Umbilical cord (tissue), 2 donors: ENCODE measurements around the gene TAC4. TPM values are rescaled to one million over a fixed set of nuclear protein-coding genes. Genes with fewer than 3 reads are reported as not detected.
"Not testable (repeated sequence)": the region's sequence is repeated elsewhere in the genome, so short reads cannot be mapped to it uniquely, and the experiment has no call there.

Experiments
- DNase-seq: peaks from one replicate; pipeline ENCODE4 v3.0.0-alpha.2; 2015; ENCODE audit warnings: low spot score
- total RNA-seq: library from RNA; depleted of rRNA; stranded (reverse); fragments of >200 nt; gene quantifications from one replicate; pipeline ENCODE4 v1.2.3, GENCODE V29; 2014; ENCODE audit warnings: low replicate concordance; ENCODE audit not compliant: insufficient read depth

The TAC4 gene
- total RNA-seq, 1 donor from 2014 or later, result not detected

GRCh38 chr17:49843774-49844350 lies 4.0 kb downstream of the TAC4 start:
- DNase-seq, result no peak

DNA sequence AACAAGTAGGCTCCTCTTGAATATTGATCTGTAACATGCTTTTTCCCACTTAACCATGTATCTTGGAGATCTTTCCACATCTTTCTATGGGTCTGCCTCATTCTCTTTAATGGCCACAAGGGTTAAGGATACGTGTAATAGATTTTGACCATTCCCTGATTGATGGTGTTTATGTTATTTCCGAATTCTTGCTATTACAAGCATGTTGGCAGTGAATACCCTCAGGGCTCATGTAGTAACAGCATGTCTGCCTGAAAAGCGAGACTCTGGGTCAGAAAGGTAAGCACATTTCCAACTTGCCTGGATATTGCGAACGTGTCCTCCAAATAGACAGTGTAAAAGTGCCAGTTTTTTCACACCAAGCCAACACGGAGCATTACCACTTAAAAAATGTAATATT lies 5.0 kb downstream of the TAC4 start:
- no peak for DNase-seq

DNA sequence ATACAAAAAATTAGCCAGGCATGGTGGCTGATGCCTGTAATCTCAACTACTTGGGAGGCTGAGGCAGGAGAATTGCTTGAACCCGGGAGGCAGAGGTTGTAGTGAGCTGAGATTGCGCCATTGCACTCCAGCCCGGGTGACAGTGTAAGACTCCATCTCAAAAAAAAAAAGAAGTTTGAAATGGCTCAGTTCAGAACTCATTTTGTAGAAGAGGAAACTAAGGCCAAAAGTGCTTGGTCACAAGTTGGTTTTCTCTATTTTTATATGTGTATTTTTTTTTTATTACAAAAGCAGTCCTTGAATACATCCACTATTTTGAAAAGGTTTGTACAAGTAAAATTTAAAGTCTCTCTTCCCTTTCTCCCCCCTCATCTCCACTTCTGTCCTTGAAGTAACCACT lies 5.5 kb downstream of the TAC4 start:
- DNase-seq, result no peak

GRCh38 chr17:49841548-49841947 lies 6.3 kb downstream of the TAC4 start:
- DNase-seq, result no peak

- DNase-seq, result no peak
Measured at GRCh38 chr17:49839455-49839854, 8.4 kb downstream of the TAC4 start.

- DNase-seq, result peak; percentile 43
Measured at GRCh38 chr17:49836111-49837030, 11.5 kb downstream of the TAC4 start.

DNA sequence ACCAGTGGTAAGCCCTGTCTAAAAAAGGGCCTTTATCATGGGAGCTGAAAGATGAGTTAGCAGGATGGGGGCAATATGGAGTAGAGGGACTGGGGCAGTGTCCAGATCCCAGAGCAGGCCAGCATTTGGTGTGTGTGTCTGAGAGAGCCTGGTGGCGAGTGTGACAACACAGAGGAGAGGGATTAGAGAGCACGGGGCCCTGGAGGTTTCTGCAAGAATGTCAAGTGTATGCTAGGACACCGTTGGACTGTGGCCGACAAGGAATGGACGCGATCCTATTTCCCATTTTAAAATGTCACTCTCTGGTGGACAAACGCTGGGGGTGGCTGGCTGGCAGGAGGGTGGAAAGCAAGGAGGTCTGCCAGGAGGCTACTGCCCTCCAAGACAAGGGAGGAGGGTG lies 12.4 kb downstream of the TAC4 start:
- DNase-seq, result no peak

GRCh38 chr17:49834118-49834743 lies 13.6 kb downstream of the TAC4 start:
- no peak for DNase-seq

- peak; percentile 35 for DNase-seq
Measured at GRCh38 chr17:49832840-49833599, 14.8 kb downstream of the TAC4 start.

- no peak for DNase-seq
Measured at GRCh38 chr17:49830605-49831004, 17.3 kb downstream of the TAC4 start.

DNA sequence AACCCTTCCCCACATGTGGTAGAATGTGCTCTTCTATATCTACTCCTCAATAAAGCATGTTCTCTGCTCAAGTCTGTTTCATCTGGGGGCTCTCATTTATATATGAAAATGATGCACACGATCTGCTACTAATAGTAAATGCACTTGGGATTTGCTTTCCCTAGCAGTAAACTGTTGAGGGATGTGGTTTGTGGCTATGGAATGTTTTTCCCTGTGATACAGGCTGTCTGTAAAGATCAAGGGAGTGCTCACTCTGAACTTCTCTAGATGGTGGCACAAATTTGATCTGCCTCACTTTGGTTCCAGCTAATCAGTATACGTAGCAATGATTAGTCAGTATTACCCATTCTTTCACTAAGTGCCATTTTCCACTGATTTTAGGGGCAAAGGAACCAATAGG lies 18.8 kb downstream of the TAC4 start:
- DNase-seq, result no peak

GRCh38 chr17:49828325-49828724 lies 19.5 kb downstream of the TAC4 start:
- not testable (repeated sequence) for DNase-seq

DNA sequence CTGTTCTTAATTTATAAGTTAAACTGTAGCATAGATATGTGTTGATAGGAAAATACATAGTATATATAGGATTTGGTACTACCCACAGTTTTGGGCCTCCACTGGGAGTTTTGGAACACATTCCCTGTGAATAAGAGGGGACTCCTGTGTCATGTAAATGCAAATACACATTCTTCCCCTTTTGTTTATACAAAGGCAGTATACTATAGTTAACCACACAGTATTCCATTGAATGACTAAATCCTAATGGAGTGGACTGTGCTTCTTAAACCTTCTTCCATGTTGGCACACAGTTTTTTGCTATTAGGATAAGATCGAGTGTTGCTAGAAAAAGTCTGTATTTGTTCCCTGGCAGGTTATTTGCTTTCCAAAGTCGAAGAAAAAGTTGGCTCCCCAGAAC lies 22.2 kb downstream of the TAC4 start:
- DNase-seq, result no peak

GRCh38 chr17:49823614-49824013 lies 24.3 kb downstream of the TAC4 start:
- DNase-seq, result no peak

DNA sequence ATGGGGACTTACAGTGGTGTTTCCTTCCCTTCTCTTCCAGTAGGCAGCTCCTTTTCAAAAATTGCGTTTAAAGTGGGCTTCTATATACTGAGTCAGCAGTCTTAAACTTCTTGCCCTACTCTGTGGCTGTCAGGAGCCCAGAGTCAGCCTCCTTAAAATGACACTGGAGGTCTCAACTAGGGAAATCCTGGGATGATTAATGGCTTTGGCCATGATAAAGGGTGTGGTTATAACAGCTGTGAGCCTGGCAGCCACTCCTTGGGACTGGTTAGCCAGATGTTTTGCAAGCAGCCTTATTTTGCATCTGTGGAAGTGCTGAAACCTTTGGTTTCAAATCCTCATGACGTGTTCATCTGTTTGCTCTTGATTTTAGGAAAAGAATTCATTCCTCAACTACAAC lies 25.0 kb downstream of the TAC4 start:
- peak; percentile 70 for DNase-seq

DNA sequence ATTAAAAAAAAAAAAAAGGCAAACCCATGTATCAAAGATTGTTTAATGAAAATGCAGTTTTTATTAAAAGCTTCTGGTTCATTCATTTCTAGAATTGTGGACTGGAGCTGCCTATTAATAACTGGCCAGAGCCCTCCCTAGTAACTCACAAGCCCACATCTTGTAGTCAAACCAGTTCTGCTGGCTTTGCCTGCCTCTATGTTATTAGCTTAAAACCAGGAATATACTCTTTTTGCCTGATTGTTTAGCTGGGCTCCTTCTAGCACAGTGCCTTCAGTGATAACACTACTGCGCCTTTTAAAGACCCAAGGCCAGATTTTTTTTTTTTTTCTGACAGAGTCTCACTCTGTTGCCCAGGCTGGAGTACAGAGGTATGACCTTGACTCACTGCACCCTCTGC lies 26.0 kb downstream of the TAC4 start:
- DNase-seq, result no peak

- DNase-seq, result no peak
Measured at GRCh38 chr17:49821466-49821865, 26.4 kb downstream of the TAC4 start.

DNA sequence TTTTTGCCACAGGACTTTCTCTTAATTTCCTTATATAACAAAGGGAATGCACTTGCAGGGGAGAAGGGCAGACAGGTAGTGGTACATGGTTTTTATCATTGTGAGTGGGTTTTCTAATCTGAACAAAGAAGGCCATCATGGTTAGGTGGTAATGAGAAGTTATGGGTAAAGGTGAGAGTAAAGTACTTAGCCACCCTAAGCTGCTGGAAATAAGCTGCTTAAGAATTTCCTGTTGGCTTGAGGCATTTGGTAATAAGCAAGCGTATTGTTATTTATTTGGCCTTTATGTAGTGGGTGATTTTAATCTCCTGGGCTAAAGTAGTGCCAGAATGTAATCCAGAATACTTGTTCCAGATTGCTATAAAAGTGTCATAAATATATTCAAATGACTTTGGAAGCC lies 27.1 kb downstream of the TAC4 start:
- no peak for DNase-seq

GRCh38 chr17:49819651-49820050 lies 28.2 kb downstream of the TAC4 start:
- DNase-seq, result no peak

GRCh38 chr17:49819138-49819537 lies 28.7 kb downstream of the TAC4 start:
- DNase-seq, result no peak

DNA sequence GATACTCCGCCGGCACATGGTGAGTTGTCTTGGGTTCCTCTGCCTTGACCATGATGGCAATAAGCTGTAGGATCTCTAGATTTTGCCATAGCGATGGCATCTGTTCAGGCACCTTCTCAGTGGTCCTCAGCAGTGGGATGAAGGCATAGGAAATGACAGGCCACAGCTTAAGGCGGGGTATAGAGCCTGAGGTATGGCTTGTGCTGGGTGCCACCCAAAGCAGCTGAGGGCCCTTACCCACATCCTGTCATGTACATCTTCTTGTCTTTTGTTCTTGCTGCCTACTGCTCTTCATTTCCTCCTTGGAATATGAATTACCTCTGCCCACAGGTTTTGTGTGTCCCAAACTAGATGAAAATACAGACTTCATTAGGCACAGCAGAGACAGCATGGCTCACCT lies 29.9 kb downstream of the TAC4 start:
- DNase-seq, result no peak

DNA sequence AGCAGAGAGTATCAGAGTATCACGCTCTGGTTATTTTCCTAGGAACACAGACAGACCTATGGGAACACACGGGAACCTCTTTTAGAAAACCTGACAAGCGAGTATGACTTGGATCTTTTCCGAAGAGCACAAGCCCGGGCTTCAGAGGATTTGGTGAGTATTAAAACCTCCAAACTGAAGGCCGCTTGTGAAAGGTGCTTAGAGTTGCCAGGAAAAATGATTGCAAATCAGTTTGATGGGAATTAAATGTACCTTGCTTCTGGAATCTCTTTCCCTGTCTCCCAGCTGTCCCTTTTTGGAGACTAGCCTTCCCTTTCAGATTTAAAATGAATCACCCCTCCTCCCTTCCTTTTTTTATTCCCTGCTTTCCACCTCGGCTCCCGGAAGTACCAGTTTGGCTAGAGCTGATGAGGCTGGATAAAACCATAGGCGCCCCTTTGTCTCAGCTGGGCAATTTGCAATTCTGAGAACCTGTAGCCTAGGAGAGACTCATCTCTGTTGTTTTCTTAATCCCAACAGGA lies 32.0 kb downstream of the TAC4 start:
- peak; percentile 66 for DNase-seq
